OCI-LY7 (cell line): ENCODE data around the gene TMEM218. TPM values are rescaled to one million over a fixed set of nuclear protein-coding genes. Genes with fewer than 3 reads are reported as not detected.

Experiments used
- BruUV-seq: library from RNA; stranded (reverse); fragments of 400-500 nt; replicated peaks from 2 replicates; lab custom pipeline; 2021; lab: Mats Ljungman, UMichigan
- CTCF ChIA-PET: fragments of 300-600 bp; sonication (Branson Sonifier 250); formaldehyde crosslinking; loops from one replicate; lab custom pipeline; 2022; ENCODE audit warnings: antibody characterized with exemption; ENCODE audit not compliant: unreplicated experiment; lab: Charles Lee
- POLR2A ChIA-PET: fragments of 300-600 bp; sonication (Branson Sonifier 250); formaldehyde crosslinking; loops from one replicate; lab custom pipeline; 2022; ENCODE audit warnings: antibody characterized with exemption; lab: Charles Lee
- DNase-seq: peaks from one replicate; pipeline ENCODE4 v3.0.0-alpha.2; 2015; ENCODE audit warnings: low spot score
- H2AFZ ChIP-seq: fragments of 200-600 bp; sonication (generic), shearing (Covaris generic); 2 replicates; pipeline ENCODE4 v1.6.1; 2014; ENCODE audit warnings: mild to moderate bottlenecking, antibody characterized with exemption, low read length, moderate library complexity
- H3K27ac ChIP-seq: fragments of 200-600 bp; sonication (generic); 2 replicates; pipeline ENCODE4 v1.5.1; 2014; ENCODE audit warnings: mixed run types, low read depth, mild to moderate bottlenecking, moderate library complexity, low read length, inconsistent platforms; ENCODE audit not compliant: poor library complexity, severe bottlenecking
- H3K36me3 ChIP-seq: fragments of 200-600 bp; sonication (generic); 2 replicates; pipeline ENCODE4 v1.6.1; 2014; ENCODE audit warnings: mild to moderate bottlenecking, antibody characterized with exemption, low read length, moderate library complexity, mixed read lengths; ENCODE audit not compliant: insufficient read depth
- H3K4me1 ChIP-seq: fragments of 200-600 bp; sonication (generic); 2 replicates; pipeline ENCODE4 v1.5.1; 2014; ENCODE audit warnings: mild to moderate bottlenecking, low read length; ENCODE audit not compliant: insufficient read depth, poor library complexity, severe bottlenecking
- H3K4me2 ChIP-seq: fragments of 200-600 bp; sonication (generic); 2 replicates; pipeline ENCODE4 v1.6.1; 2014; ENCODE audit warnings: mild to moderate bottlenecking, low read length
- H3K4me3 ChIP-seq: fragments of 200-600 bp; sonication (generic); 2 replicates; pipeline ENCODE4 v1.5.1; 2014; ENCODE audit warnings: mild to moderate bottlenecking, low read depth, low read length; ENCODE audit not compliant: poor library complexity, severe bottlenecking
- H3K79me2 ChIP-seq: fragments of 200-600 bp; sonication (generic); 2 replicates; pipeline ENCODE4 v1.6.1; 2016; ENCODE audit warnings: low read depth, mild to moderate bottlenecking, low read length, moderate library complexity, mixed read lengths; ENCODE audit not compliant: insufficient read depth
- H3K9me2 ChIP-seq: fragments of 200-600 bp; sonication (generic); 2 replicates; pipeline ENCODE4 v1.6.1; 2016; ENCODE audit warnings: mild to moderate bottlenecking, low read length, mixed read lengths; ENCODE audit not compliant: insufficient read depth
- H3K9me3 ChIP-seq: fragments of 200-600 bp; sonication (generic); 2 replicates; pipeline ENCODE4 v1.6.1; 2014; ENCODE audit warnings: mild to moderate bottlenecking, mixed run types, low read length, mixed read lengths
- H4K20me1 ChIP-seq: fragments of 200-600 bp; sonication (generic); 2 replicates; pipeline ENCODE4 v1.6.1; 2014; ENCODE audit warnings: mild to moderate bottlenecking, antibody characterized with exemption, low read length, moderate library complexity, mixed read lengths; ENCODE audit not compliant: insufficient read depth
- CTCF ChIP-seq: fragments of 200-600 bp; sonication (generic); conservative IDR thresholded peaks from 2 replicates; pipeline ENCODE4 v1.5.1; 2014; ENCODE audit warnings: mild to moderate bottlenecking, antibody characterized with exemption, low read length, moderate library complexity, mixed read lengths
- EZH2phosphoT487 ChIP-seq: fragments of 200-600 bp; sonication (generic); IDR thresholded peaks from 2 replicates; pipeline ENCODE4 v1.6.1; 2018; ENCODE audit warnings: low read depth, borderline replicate concordance, mild to moderate bottlenecking, mixed run types, antibody characterized with exemption, low read length, moderate library complexity, mixed read lengths
- intact Hi-C: fragments of 100-400 bp; cut with micrococcal nuclease; formaldehyde crosslinking; loops from one replicate; pipeline ENCODE4 v1.10.0; 2022; ENCODE audit not compliant: unreplicated experiment
- total RNA-seq, 2 experiments: library from RNA; depleted of rRNA in 1 of 2; stranded (reverse); fragments of >200 nt in 1 of 2; shearing (Covaris generic) in 1 of 2; gene quantifications; 2 replicates each; pipeline ENCODE4 v1.2.3, GENCODE V29; 2014 to 2022

TMEM218 gene
- total RNA-seq, 2 experiments from 2014 or later: 24.4 to 28.1 TPM

DNA sequence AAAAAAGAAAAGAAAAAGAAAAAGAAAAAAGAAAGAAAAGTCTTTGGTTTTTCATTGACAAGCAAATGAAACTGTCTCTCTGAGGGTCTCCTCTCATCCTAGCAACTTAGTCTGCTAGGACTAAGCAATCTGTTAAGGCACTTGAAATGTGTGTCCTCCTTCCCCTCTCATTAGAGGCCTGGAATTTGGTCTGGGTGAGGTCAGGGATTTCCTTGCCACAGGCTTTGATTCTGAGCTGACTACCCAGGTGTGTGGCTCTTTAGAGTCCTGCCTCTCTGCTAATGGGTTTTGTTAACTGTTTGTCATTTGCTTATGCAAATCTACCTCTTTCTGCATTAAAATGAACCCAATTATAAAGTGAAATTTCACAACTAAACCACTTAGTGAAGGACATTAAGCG is 34.8 kb upstream of the TMEM218 start:
- Histone ChIP-seq H3K4me2 (no peak overlapping the region), H3K9me3 (no peaks in the 10 kb centered on the region), H3K79me2 (no peaks in the 10 kb centered on the region), H3K36me3 (no peaks in the 10 kb centered on the region), H4K20me1 (no peaks in the 10 kb centered on the region), H2AFZ (no peak overlapping the region), H3K4me3 (no peak overlapping the region), H3K27ac (no peak overlapping the region), H3K4me1 (peaks cover 4% of the 10 kb centered on the region), H3K9me2 (no peaks in the 10 kb centered on the region)
- BruUV-seq: no TSS peak
- TF ChIP-seq EZH2phosphoT487 (no peak), CTCF (no peak)
- intact Hi-C loops: no loop called here
- no peak for DNase-seq
- ChIA-PET CTCF (no interaction called here), POLR2A (no interaction called here)

- ChIA-PET CTCF (interaction anchor here (0.7 to 1.8 kb wide), 3 partner anchors 13 to 255 kb away, joined by 3 to 12 read pairs (median 4); no protein-coding TSS in a partner anchor), POLR2A (no interaction called here)
- no peaks in the 10 kb centered on the region for H3K9me2 ChIP-seq
- H3K27ac ChIP-seq: no peak overlapping the region
- no peak overlapping the region for H2AFZ ChIP-seq
- H3K36me3 ChIP-seq: no peaks in the 10 kb centered on the region
- H4K20me1 ChIP-seq: no peaks in the 10 kb centered on the region
- intact Hi-C loops: loop anchor here (1.0 to 5.0 kb wide), 3 partner anchors 51 to 305 kb away; no protein-coding TSS in a partner anchor
- DNase-seq: peak; percentile 49
- no peaks in the 10 kb centered on the region for H3K79me2 ChIP-seq
- H3K4me3 ChIP-seq: no peak overlapping the region
- BruUV-seq: no TSS peak
- H3K4me1 ChIP-seq: peaks cover 4% of the 10 kb centered on the region
- no peaks in the 10 kb centered on the region for H3K9me3 ChIP-seq
- H3K4me2 ChIP-seq: no peak overlapping the region
- peak; percentile 98 for TF ChIP-seq CTCF
- TF ChIP-seq EZH2phosphoT487: no peak
Measured at GRCh38 chr11:125141686-125142535, 30.5 kb upstream of the TMEM218 start.

- CTCF ChIA-PET: interaction anchor here (0.7 to 1.8 kb wide), 3 partner anchors 50 to 254 kb away, joined by 3 to 12 read pairs (median 6); no protein-coding TSS in a partner anchor
- intact Hi-C loops: loop anchor here (1.0 to 5.0 kb wide), 3 partner anchors 50 to 304 kb away; no protein-coding TSS in a partner anchor
- H3K79me2 ChIP-seq: no peaks in the 10 kb centered on the region
- POLR2A ChIA-PET: interaction anchor here (0.6 to 1.1 kb wide), 3 partner anchors 8 to 467 kb away, joined by 3 read pairs; partner anchors contain the start of genes SIAE, SPA17 and TMEM218
- no peak overlapping the region for H3K4me2 ChIP-seq
- no peaks in the 10 kb centered on the region for H3K9me3 ChIP-seq
- no peaks in the 10 kb centered on the region for H3K9me2 ChIP-seq
- H2AFZ ChIP-seq: no peak overlapping the region
- H3K4me1 ChIP-seq: peaks cover 4% of the 10 kb centered on the region
- no peaks in the 10 kb centered on the region for H4K20me1 ChIP-seq
- no peaks in the 10 kb centered on the region for H3K36me3 ChIP-seq
- BruUV-seq: no TSS peak
- no peak overlapping the region for H3K4me3 ChIP-seq
- DNase-seq: no peak
- H3K27ac ChIP-seq: no peak overlapping the region
- no peak for TF ChIP-seq EZH2phosphoT487
- TF ChIP-seq CTCF: no peak
Measured at GRCh38 chr11:125141178-125141577, 29.8 kb upstream of the TMEM218 start.
